H1 (cell line): ENCODE data around the gene STX10.

ENCODE experiments used
- RFX5 ChIP-seq: IDR thresholded peaks from 2 replicates; pipeline ENCODE4 v1.6.1; 2011; ENCODE audit warnings: low read depth, low read length, improper control_type of control experiment, borderline replicate concordance
- ZNF274 ChIP-seq: IDR thresholded peaks from 2 replicates; pipeline ENCODE4 v1.7.0; 2012; ENCODE audit warnings: low read length, borderline replicate concordance; ENCODE audit errors: extremely low read depth

DNA sequence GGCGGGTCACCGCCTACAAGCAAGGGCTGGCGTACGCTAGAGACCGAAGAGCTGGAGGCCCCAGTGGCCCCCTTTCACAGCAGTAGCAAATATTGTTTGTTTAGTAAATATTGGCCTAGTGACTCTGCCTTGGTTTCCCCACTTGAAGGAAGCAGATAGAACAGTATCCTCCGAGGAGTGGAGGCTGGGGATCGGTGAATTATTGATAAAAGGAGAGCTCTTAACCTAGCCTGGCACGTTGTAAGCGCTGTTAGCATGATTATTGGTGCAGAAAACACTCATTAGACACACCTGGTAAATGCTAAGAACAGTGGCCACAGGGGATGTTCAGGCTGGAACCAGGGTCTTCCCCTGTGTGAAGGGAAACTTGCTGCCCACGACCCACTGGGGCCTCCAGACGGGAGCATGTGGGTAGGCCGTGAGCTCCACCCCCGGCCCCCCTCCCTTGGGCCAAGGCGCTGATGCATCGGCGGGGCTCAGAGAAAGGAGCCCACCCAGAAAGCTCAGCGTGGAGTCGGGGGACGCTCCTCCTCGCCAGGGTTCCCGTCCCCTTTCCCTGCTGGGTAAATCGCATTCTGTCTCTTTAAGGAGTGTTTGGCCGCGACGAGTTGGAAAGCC is 2.3 kb upstream of the STX10 start:
- TF ChIP-seq RFX5 = no peak
- TF ChIP-seq ZNF274 = no peak
